GM10248 (cell line): ENCODE data around the gene PPP1R27.

ENCODE experiments used
- CTCF ChIA-PET: fragments of 300-600 bp; sonication (Branson Sonifier 250); formaldehyde crosslinking; extraction: SDS; loops from one replicate; lab custom pipeline; 2021; ENCODE audit warnings: antibody characterized with exemption; lab: Yijun Ruan, JAX
- POLR2A ChIA-PET: fragments of 350-650 bp; sonication (Branson Sonifier 250); formaldehyde crosslinking; extraction: SDS; loops from one replicate; lab custom pipeline; 2020; ENCODE audit warnings: antibody characterized with exemption; lab: Yijun Ruan, JAX
- DNase-seq: peaks from one replicate; pipeline ENCODE4 v3.0.0; 2012; ENCODE audit errors: extremely low spot score
- TF ChIP-seq, protein P1 (sequence below): IDR thresholded peaks from 2 replicates; pipeline ENCODE4 v1.5.1; 2012; ENCODE audit warnings: mild to moderate bottlenecking, low read depth; ENCODE audit errors: extremely low read depth, missing control alignments, control extremely low read depth

Gene PPP1R27

GRCh38 chr17:81845881-81846742, 11.3 kb upstream of the PPP1R27 start:
- CTCF ChIA-PET: interaction anchor here (1.5 kb wide), 1 partner anchor 111 kb away, joined by 3 read pairs; no protein-coding TSS in a partner anchor
- TF ChIP-seq, protein P1, sequence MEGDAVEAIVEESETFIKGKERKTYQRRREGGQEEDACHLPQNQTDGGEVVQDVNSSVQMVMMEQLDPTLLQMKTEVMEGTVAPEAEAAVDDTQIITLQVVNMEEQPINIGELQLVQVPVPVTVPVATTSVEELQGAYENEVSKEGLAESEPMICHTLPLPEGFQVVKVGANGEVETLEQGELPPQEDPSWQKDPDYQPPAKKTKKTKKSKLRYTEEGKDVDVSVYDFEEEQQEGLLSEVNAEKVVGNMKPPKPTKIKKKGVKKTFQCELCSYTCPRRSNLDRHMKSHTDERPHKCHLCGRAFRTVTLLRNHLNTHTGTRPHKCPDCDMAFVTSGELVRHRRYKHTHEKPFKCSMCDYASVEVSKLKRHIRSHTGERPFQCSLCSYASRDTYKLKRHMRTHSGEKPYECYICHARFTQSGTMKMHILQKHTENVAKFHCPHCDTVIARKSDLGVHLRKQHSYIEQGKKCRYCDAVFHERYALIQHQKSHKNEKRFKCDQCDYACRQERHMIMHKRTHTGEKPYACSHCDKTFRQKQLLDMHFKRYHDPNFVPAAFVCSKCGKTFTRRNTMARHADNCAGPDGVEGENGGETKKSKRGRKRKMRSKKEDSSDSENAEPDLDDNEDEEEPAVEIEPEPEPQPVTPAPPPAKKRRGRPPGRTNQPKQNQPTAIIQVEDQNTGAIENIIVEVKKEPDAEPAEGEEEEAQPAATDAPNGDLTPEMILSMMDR: no peak
- POLR2A ChIA-PET: interaction anchor here (1.0 kb wide), 1 partner anchor 13 kb away, joined by 3 read pairs; the partner anchor contains the start of gene MCRIP1
- no peak for DNase-seq

DNA sequence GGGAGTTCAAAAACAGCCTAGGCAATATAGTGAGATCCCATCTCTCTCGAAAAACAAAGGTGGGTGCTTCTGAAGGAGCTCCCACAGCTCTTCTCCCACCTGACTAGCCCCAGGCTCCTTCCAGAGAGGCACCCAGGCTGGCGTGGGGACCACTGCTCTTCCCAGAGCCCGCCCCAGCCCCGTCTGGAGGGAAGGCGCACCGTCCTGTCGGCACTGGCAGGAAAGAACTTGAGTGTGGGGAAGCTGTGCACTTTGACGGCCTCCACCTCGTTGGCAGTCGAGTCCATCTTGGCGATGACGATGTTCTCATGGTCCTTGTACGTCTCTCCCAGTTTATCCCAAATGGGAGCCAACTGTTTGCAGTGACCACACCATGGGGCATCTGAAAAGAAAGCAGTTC, 10.5 kb upstream of the PPP1R27 start:
- TF ChIP-seq, protein P1: no peak
- ChIA-PET CTCF (no interaction called here), POLR2A (no interaction called here)
- DNase-seq: no peak

DNA sequence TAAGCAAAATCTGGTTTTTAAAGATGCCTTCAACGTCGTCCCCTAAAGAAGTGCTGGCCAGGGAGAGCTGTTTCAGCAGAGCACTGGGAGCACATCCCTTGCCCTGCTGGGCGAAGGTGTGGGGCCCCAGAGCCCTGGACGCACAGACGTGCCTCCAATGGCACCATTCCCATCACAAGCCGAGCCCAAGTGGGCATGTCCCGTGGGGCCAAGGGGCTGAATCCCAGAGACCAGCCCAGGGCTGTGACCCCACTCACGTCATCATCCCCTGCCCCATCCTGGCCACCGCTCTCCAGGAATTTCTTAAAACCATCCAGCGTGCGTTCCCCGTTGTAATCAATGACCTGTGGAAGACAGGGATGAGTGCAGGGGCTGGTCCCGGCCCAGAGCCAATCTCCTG, 10.0 kb upstream of the PPP1R27 start:
- TF ChIP-seq, protein P1: no peak
- no peak for DNase-seq

GRCh38 chr17:81844327-81844851, 9.5 kb upstream of the PPP1R27 start:
- no peak for DNase-seq
- CTCF ChIA-PET: interaction anchor here (0.7 kb wide), 1 partner anchor 10 kb away, joined by 3 read pairs; the partner anchor contains the start of gene PPP1R27
- TF ChIP-seq, protein P1: no peak
- POLR2A ChIA-PET: interaction anchor here (0.6 to 1.8 kb wide), 2 partner anchors 11 to 115 kb away, joined by 3 to 4 read pairs; partner anchors contain the start of gene MCRIP1

More for the DNA sequence above, 10.0 kb upstream of the PPP1R27 start:
- CTCF ChIA-PET: interaction anchor here (0.7 kb wide), 1 partner anchor 10 kb away, joined by 3 read pairs; the partner anchor contains the start of gene PPP1R27
- POLR2A ChIA-PET: no interaction called here

- no peak for DNase-seq
- TF ChIP-seq, protein P1: no peak
- CTCF ChIA-PET: interaction anchor here (0.7 kb wide), 1 partner anchor 9 kb away, joined by 3 read pairs; the partner anchor contains the start of gene PPP1R27
- POLR2A ChIA-PET: interaction anchor here (0.6 to 1.8 kb wide), 2 partner anchors 11 to 116 kb away, joined by 3 to 4 read pairs; partner anchors contain the start of gene MCRIP1
These were observed 9.0 kb upstream of the PPP1R27 start for GRCh38 chr17:81843713-81844326.

- TF ChIP-seq, protein P1: no peak
- ChIA-PET CTCF (interaction anchor here (1.0 to 1.6 kb wide), 2 partner anchors 10 to 12 kb away, joined by 3 to 4 read pairs; no protein-coding TSS in a partner anchor), POLR2A (interaction anchor here (1.8 kb wide), 1 partner anchor 10 kb away, joined by 4 read pairs; the partner anchor contains the start of gene MCRIP1)
- DNase-seq: no peak
These were observed 8.1 kb upstream of the PPP1R27 start for GRCh38 chr17:81842725-81843504.
